Stimulated activated CD8-positive, alpha-beta memory T cell treated with anti-CD3 and anti-CD28 coated beads, Interleukin-2, amount 100 ng/mL, for 1 hour (primary cell): Measurements from ENCODE around the gene FICD.
A peak's percentile ranks its signal among the peaks of the same experiment; 100 is the strongest.
"Not testable (repeated sequence)": the region's sequence is repeated elsewhere in the genome, so short reads cannot be mapped to it uniquely, and the experiment has no call there.

Experiments
- DNase-seq, 2 donors: peaks; one replicate each; pipeline ENCODE4 v3.0.0-alpha.2; 2020; ENCODE audit warnings: low read depth in 2 of 2

FICD gene

DNA sequence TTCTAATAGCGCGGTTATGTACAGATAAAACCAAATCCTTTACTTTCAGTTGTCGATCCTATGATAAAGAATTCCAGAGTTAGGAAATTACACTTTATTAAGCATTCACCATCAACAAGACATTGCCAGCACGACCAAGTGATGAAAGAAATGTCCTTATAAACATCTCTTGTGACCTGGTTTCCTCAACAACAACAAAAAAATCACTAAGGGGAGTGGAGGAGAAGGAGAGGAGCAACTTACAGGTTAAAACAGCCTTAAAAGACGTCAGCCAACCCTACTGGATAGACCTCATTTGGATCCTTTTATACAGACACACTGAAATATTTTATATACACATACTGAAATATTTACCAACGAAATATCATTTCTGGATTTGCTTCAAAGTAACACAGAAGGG lies 23.1 kb downstream of the FICD start:
- no peak for DNase-seq

DNA sequence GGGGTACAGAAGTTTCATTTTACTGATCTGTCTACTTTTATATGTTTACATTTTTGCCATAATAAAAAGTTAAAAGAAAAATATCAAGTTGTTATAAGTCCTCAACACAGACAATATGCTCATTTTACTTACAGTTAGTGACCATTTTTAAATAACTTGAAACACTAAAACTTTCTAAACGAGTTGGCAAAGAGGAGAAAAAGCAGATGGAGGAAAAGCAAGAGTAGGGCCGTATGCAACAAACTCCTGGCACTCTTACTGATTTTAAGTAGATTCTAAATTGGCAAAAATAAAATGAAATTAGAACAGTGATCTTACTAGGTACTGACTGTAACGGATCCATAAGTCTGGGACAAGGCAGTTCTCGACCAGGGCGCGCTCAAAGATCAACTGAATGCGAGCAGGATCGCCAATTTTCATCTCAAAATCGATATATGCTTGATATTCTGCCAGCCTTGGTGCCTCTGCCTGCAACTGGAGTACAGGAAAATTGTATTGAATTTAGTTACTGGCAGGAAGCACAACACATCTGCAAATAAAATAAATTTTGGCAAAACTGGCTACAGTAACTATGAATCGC lies 23.6 kb downstream of the FICD start:
- DNase-seq, result no peak

- DNase-seq, result no peak
Measured at GRCh38 chr12:108542320-108542719, 27.2 kb downstream of the FICD start.

DNA sequence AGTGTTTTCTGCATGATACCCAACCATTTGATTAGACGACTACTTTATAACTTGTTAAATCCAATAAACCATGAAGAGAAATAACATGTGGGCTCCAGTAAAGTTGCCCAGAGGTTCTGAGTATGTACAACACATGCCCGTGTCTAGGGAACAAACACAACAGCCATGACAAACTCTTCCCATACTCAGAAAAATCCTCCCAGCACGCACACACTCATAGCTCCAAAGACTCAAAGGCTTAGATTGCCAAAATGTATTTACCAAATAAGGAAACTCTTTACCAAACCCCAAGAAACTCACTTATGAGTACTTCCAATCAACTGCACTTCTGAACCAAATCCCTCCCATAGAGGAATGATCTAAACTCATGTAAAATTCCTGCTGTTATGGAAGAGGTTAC lies 28.6 kb downstream of the FICD start:
- DNase-seq, result no peak

DNA sequence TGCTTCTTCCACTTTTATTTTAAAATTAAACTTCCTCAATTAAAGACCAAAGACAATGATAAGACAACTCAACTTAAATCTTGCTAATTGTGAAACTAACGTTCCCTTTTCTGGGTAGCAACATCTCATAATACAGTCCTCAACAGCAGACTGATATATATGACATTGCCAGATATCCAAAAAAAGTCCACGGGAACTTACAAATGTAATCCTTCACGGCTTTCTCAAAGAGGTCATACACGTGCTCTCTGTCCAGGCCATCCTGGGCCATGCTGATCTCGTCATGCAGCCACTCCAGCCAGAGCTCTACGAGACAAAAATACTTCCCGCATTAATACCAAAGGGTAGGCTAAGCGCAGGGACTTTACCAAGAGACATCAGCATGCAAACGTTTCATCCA lies 32.6 kb downstream of the FICD start:
- no peak for DNase-seq

- no peak for DNase-seq
Measured at GRCh38 chr12:108548954-108549521, 34.0 kb downstream of the FICD start.

DNA sequence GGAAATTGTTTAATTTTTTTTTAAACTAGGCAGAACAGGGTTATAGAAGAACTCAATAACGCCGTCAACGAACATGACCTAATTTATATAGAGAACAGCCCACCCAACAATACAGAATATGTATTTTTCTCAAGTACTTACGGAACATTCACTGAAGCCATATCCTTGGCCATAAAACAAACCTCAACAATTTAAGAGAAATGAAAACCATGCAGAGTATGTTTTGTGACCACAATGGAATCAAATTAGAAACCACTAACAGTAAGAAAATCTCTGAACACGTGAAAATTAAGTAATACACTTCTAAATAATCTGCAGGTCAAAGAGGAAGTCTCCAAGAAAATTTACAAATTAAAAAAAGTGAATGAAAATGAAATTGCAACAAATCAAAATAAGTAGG lies 36.5 kb downstream of the FICD start:
- DNase-seq, result no peak

DNA sequence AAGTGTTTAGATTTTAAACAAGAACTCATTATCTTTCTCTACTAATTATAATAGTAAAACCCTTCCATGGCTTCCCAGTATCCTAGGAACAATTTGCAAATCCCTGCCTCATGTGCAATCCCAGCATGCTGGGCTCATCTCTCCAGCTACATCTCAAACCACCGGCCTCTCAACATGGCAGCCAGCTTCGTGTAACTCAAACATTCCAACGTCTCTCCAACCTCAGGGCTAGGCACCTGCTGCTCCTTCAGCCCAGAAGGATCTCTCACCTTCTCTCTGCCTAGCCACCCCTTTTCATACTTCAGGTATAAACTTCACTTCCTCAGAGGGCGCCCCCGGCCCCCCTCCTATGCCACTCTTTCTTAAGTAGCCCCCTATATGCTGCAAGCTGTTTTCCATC lies 38.7 kb downstream of the FICD start:
- DNase-seq, result no peak

DNA sequence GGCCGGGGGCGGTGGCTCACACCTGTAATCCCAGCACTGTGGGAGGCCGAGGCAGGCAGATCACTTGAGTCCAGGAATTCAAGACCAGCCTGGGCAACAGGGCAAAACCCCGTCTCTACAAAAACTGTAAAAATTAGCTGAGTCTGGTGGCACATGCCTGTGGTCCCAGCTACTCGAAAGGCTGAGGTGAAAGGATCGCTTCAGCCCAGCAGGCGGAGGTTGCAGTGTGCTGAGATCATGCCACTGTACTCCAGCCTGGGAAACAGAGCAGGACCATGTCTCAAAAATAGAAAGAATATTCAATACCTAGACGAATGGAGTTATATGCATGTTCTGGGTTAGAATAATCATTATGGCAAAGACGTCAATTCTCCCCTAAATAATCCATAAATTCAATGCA lies 40.3 kb downstream of the FICD start:
- not testable (repeated sequence) for DNase-seq

- DNase-seq, result no peak
Measured at GRCh38 chr12:108559007-108559655, 44.1 kb downstream of the FICD start.

DNA sequence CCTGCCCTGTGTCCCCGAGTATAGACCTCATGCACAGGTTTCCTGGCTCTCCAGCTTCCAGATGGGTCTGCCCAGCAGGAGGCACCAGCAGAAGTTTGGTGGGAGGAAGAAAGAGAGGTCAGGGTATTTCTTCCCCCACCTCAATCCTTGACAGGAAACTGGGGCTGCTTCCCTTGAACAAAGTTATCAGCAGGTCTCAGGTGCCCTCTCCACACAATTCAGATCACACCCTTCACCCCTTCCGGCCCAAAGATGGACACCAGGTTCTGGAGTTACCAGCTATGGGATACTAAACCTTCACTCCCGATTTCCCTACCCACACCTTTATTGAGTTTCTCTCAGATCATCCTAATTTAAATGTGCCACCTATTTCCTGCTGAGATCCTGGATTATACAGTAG lies 44.7 kb downstream of the FICD start:
- no peak for DNase-seq

DNA sequence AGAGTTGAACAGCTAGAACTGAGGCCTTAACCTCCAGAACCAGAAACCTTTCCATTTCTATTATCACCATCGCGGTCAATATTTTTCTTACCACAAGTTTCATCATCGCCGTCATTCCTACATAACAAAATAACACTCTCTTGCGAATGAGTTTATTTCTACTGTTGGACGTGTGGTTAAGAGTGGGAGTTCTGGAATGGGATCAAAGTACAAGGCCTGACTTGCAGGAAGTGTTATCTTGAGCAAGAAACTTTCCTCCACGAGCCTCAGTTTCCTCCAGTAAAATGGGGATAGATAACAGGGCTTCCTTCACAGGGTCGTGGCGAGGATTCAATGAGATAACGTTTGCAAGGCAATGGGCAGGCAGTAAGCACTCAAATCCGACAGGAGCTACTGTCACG lies 45.2 kb downstream of the FICD start:
- no peak for DNase-seq

GRCh38 chr12:108560752-108561719 lies 46.0 kb downstream of the FICD start, which contains the start of gene SART3:
Gene SART3, minus strand, starts transcription at chr12:108561173. Its CDS starts 19 bp downstream, at chr12:108561154.
- DNase-seq, result peak; percentile 59

GRCh38 chr12:108561852-108562347 lies 46.8 kb downstream of the FICD start:
- DNase-seq, result no peak

GRCh38 chr12:108562348-108563135 lies 47.5 kb downstream of the FICD start, which contains the start of gene ISCU:
Gene ISCU, plus strand, starts transcription at chr12:108562596. Its CDS starts 27 bp downstream, at chr12:108562623.
- peak; percentile 98 for DNase-seq

GRCh38 chr12:108563136-108563803 lies 48.2 kb downstream of the FICD start:
- peak; percentile 54 to 73 for DNase-seq

DNA sequence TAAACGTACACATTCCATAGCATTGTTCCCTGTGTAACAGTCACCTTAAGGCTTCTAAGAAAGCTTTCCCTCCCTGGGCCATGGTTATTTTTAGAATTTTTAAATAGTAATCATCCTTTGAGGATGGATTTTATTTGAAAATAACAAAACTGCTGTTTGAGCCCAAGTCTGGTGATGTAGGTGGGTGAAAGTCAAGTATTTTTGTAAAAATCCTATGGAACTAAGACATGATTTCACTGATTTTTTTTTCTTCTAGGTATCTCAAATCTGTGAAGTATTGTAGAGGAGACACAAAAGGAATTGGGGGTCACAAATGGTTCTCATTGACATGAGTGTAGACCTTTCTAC lies 48.7 kb downstream of the FICD start:
- no peak for DNase-seq

DNA sequence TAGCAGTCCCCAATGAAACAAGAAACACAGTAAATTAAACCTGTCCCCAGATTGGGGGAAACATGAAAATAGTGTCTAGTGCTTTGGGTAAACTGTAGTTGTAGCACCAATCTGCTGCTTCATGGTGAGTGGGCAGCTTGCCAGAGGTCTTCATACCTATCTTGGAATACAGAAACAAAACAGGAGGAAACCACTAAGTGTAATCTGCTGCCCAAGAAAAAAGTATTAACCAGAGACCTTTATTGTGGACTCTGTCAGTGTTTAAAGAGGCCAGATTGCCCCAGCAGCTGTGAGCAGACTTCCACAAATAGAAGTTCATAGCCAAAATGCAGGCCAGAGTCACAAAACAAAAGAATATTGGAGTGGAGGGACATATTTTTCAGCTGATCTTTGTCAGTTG lies 49.6 kb downstream of the FICD start:
- no peak for DNase-seq

DNA sequence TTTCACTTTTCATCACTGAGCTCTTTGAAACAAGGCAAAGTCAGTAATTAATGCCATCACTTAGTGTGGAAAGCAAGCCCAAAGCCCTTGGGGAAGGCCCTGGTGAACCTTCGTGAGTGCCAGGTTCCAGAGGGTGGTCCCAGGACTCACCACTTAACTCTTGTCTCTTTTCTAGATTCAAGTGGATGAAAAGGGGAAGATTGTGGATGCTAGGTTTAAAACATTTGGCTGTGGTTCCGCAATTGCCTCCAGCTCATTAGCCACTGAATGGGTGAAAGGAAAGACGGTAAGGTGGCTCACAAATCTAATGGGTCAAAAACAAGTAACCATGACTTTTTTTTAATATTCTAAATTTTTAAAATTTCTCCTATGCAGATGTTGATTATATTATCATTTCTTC lies 50.1 kb downstream of the FICD start:
- no peak for DNase-seq

- DNase-seq, result peak; percentile 23 to 52
Measured at GRCh38 chr12:108565976-108566375, 50.9 kb downstream of the FICD start.

GRCh38 chr12:108566452-108566851 lies 51.4 kb downstream of the FICD start:
- DNase-seq, result no peak
